ENCODE data around the gene RAD9B. TPM values are rescaled to one million over a fixed set of nuclear protein-coding genes. Genes with fewer than 3 reads are reported as not detected.

Gene RAD9B
- polyA plus RNA-seq, 1 donor: 1.4 TPM

Other genes starting within 250 kb of the RAD9B start
- gene ATP2A2, start 221.1 kb upstream of the RAD9B start, polyA plus RNA-seq (ENCODE audit: insufficient read length): 174 TPM
- gene ANAPC7, start 98.6 kb upstream of the RAD9B start, polyA plus RNA-seq (ENCODE audit: insufficient read length): 102 TPM
- gene ARPC3, start 52.0 kb upstream of the RAD9B start, polyA plus RNA-seq (ENCODE audit: insufficient read length): 248 TPM
- gene GPN3, start 34.1 kb upstream of the RAD9B start, polyA plus RNA-seq (ENCODE audit: insufficient read length): 32.5 TPM
- 20.9 TPM for gene FAM216A, start 33.5 kb upstream of the RAD9B start, polyA plus RNA-seq (ENCODE audit: insufficient read length)
- gene VPS29, start 220 bp upstream of the RAD9B start, polyA plus RNA-seq (ENCODE audit: insufficient read length): 173 TPM
- 23.7 TPM for gene PPTC7, start 81.0 kb downstream of the RAD9B start, polyA plus RNA-seq (ENCODE audit: insufficient read length)
- gene TCTN1, start 111.8 kb downstream of the RAD9B start, polyA plus RNA-seq (ENCODE audit: insufficient read length): 123 TPM
- gene HVCN1, start 186.8 kb downstream of the RAD9B start, polyA plus RNA-seq (ENCODE audit: insufficient read length): 10.7 TPM
- gene PPP1CC, start 240.6 kb downstream of the RAD9B start, polyA plus RNA-seq (ENCODE audit: insufficient read length): 211 TPM

All from left kidney (tissue), 1 donor.